SIG-M5 treated with dmso at 0.1 percent for 504 hours (cell line): ENCODE measurements around the gene CD72.
"Not testable (repeated sequence)": the region's sequence is repeated elsewhere in the genome, so short reads cannot be mapped to it uniquely, and the experiment has no call there.

ENCODE experiments used
- DNase-seq: peaks from one replicate; lab custom pipeline; 2025; ENCODE audit not compliant: unreplicated experiment; lab: John Stamatoyannopoulos, UW

Gene CD72

GRCh38 chr9:35618854-35619799 is 914 bp upstream of the CD72 start:
- DNase-seq = no peak

GRCh38 chr9:35617548-35617947 is 665 bp downstream of the CD72 start:
- no peak for DNase-seq

- DNase-seq = no peak
Measured at GRCh38 chr9:35616681-35617459, 1.3 kb downstream of the CD72 start.

- DNase-seq = no peak
Measured at GRCh38 chr9:35615981-35616680, 2.1 kb downstream of the CD72 start.

GRCh38 chr9:35612843-35613242 is 5.4 kb downstream of the CD72 start:
- DNase-seq = no peak

- DNase-seq = not testable (repeated sequence)
Measured at GRCh38 chr9:35612066-35612465, 6.1 kb downstream of the CD72 start.

- DNase-seq = peak; percentile 58
Measured at GRCh38 chr9:35611230-35611797, 6.9 kb downstream of the CD72 start.

GRCh38 chr9:35609820-35610163 is 8.4 kb downstream of the CD72 start:
- DNase-seq = no peak

GRCh38 chr9:35609001-35609819 is 9.0 kb downstream of the CD72 start:
- DNase-seq = no peak

- DNase-seq = no peak
Measured at GRCh38 chr9:35608221-35608620, 10.0 kb downstream of the CD72 start.

GRCh38 chr9:35606726-35607125 is 11.5 kb downstream of the CD72 start:
- DNase-seq = no peak

GRCh38 chr9:35606138-35606504 is 12.1 kb downstream of the CD72 start:
- no peak for DNase-seq

GRCh38 chr9:35605351-35606137 is 12.7 kb downstream of the CD72 start:
- no peak for DNase-seq

GRCh38 chr9:35604578-35605350 is 13.4 kb downstream of the CD72 start, which contains the start of gene TESK1:
TSS of gene TESK1 (plus strand) at chr9:35605262. CDS start at chr9:35605620, 358 bp downstream.
- no peak for DNase-seq

GRCh38 chr9:35603986-35604577 is 14.1 kb downstream of the CD72 start:
- peak; percentile 98 for DNase-seq

- DNase-seq = peak; percentile 58
Measured at GRCh38 chr9:35603506-35603985, 14.7 kb downstream of the CD72 start.

- peak; percentile 31 for DNase-seq
Measured at GRCh38 chr9:35599763-35600604, 18.2 kb downstream of the CD72 start.
